Keratinocyte (primary cell): ENCODE data around the gene KRCC1.

ENCODE experiments used
- EZH2 ChIP-seq: IDR thresholded peaks from one replicate; pipeline ENCODE4 v1.6.1; 2012; ENCODE audit warnings: inconsistent platforms, mild to moderate bottlenecking, low read length, moderate library complexity
- TF ChIP-seq, protein P1 (sequence below), 3 experiments: IDR thresholded peaks in 1 of 3; conservative IDR thresholded peaks in 1 of 3; optimal IDR thresholded peaks in 1 of 3; 2 replicates in 2 of 3; 3 replicates in 1 of 3; pipeline versions ENCODE3 to v1.5.1; 2011; ENCODE audit warnings: low read length in 3 of 3, mild to moderate bottlenecking in 3 of 3, moderate library complexity in 2 of 3, control low read depth in 1 of 3, inconsistent platforms in 1 of 3; ENCODE audit not compliant: insufficient read depth in 2 of 3; ENCODE audit errors: extremely low read depth in 1 of 3

DNA sequence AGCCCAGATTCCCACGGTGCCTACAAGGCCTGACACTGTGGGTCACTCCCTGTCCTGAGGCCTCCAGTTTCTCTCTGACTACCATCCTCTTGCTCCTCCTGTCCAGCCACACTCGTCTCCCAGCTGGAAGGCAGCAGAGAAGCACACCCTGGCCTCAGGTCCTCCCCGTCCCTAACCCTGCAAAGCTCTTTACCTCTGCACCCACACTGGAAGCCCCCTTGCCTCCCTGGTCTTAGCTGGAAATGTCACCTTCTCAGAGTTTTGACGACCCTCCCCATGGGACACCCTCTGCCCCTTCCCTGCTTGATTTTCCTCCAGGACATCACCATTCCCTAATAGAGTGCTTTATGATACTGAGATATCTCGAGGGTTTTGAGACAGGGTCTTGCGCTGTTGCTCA is 49.8 kb downstream of the KRCC1 start:
- TF ChIP-seq, protein P1, sequence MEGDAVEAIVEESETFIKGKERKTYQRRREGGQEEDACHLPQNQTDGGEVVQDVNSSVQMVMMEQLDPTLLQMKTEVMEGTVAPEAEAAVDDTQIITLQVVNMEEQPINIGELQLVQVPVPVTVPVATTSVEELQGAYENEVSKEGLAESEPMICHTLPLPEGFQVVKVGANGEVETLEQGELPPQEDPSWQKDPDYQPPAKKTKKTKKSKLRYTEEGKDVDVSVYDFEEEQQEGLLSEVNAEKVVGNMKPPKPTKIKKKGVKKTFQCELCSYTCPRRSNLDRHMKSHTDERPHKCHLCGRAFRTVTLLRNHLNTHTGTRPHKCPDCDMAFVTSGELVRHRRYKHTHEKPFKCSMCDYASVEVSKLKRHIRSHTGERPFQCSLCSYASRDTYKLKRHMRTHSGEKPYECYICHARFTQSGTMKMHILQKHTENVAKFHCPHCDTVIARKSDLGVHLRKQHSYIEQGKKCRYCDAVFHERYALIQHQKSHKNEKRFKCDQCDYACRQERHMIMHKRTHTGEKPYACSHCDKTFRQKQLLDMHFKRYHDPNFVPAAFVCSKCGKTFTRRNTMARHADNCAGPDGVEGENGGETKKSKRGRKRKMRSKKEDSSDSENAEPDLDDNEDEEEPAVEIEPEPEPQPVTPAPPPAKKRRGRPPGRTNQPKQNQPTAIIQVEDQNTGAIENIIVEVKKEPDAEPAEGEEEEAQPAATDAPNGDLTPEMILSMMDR (optimal IDR thresholded peaks at IDR 0.05 in 1 of 3, IDR thresholded peaks at IDR 0.05 in 1 of 3, conservative IDR thresholded peaks at IDR 0.05 in 1 of 3; ENCODE audit: extremely low read depth in 1 of 3, insufficient read depth in 2 of 3, low read length in 3 of 3) = no peak
- no peak for TF ChIP-seq EZH2
